Stimulated activated CD8-positive, alpha-beta memory T cell treated with anti-CD3 and anti-CD28 coated beads, Interleukin-7, amount 100 ng/mL, for 1 hour (primary cell): ENCODE measurements around the gene PEDS1.
A peak's percentile ranks its signal among the peaks of the same experiment; 100 is the strongest.
"Not testable (repeated sequence)": the region's sequence is repeated elsewhere in the genome, so short reads cannot be mapped to it uniquely, and the experiment has no call there.

Source experiments
- DNase-seq, 2 donors: peaks; one replicate each; pipeline ENCODE4 v3.0.0-alpha.2; 2020; ENCODE audit warnings: low read depth in 2 of 2

The PEDS1 gene

DNA sequence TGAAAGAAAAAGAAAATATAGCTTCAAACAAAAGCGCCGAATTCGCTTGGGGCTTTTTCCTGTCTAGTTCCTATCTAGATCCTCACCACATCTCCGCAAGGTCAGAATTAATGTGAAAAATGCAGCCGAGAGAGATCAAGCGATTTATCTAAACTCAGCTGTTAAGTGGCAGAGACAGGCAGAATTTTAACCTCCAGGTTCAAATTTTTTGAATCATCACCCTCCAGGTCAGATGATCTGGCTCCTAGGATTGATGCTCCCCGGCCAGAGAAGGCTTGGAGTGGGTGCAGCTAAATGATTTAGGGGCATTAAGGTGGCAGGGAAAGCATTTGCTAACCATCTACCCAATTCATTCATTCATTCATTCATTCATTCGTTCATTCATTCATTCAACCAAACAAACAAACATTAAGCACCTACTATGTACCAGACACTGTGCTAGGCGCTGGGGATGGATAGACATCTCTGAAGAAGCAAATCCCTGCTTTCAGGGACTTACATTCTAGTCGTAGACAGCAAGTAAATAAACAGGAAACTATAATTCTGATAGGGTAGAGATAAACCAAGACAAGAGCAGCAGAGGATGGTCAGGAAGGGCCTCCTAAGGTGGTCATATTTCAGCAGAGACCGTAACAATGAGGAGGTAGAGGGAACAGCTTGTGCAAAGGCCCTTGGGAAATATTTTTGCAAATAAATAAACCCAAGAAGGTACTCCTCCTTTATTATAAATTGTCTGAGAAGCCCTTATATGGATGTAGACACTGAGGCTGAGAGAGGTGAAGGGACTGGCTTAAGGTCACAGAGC lies 39.9 kb downstream of the PEDS1 start:
- DNase-seq = no peak

GRCh38 chr20:50112512-50113419 lies 40.8 kb downstream of the PEDS1 start, which contains the start of gene UBE2V1:
Gene UBE2V1 (minus strand): TSS chr20:50113150. CDS start chr20:50113128, 22 bp downstream.
- peak; percentile 77 to 79 for DNase-seq

GRCh38 chr20:50111829-50112495 lies 41.6 kb downstream of the PEDS1 start:
- no peak for DNase-seq

- DNase-seq = no peak
Measured at GRCh38 chr20:50111120-50111828, 42.2 kb downstream of the PEDS1 start.

DNA sequence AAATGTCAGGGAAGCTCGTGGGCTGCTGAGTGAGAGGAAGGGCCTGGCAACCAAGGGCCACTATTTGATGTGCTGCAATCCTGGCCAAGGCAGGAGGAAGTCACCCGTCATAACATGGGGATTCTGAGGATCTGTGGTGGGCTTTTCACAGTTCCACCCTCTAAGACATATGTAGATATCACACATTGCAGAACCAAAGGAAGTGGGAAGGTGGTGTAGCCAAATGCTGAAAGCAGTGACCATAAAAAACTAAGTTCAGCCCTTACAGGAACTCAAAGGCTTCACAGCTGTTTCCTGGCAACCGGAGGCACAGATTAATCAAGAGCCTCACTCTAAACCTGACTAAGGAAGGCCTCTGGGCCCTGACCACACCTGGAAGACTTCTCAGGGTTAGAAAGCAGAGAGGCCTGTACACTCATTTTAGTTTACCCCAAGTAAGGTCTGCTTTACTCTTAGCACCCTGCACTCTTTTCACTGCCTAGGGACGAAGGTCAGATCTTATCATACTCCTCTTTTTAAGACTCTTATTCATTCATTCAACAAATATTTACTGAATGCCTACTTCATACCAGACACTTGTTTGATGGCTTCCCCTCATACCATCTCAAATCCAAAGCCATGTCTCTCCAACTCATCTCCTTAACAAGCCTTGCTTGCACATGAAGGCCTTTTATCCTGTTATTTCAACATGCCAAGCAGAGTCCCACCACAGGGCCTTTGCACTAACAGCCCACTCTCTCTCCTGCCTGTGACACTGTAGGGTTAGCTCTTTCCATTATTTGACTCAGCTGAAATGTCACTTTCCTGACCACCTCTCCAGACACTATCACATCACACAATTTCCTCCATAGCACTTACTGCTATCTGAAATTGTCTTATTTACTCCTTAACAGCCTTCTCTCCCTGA lies 43.1 kb downstream of the PEDS1 start:
- DNase-seq = no peak

GRCh38 chr20:50108556-50109235 lies 44.8 kb downstream of the PEDS1 start:
- no peak for DNase-seq

GRCh38 chr20:50107796-50108331 lies 45.7 kb downstream of the PEDS1 start:
- no peak for DNase-seq

DNA sequence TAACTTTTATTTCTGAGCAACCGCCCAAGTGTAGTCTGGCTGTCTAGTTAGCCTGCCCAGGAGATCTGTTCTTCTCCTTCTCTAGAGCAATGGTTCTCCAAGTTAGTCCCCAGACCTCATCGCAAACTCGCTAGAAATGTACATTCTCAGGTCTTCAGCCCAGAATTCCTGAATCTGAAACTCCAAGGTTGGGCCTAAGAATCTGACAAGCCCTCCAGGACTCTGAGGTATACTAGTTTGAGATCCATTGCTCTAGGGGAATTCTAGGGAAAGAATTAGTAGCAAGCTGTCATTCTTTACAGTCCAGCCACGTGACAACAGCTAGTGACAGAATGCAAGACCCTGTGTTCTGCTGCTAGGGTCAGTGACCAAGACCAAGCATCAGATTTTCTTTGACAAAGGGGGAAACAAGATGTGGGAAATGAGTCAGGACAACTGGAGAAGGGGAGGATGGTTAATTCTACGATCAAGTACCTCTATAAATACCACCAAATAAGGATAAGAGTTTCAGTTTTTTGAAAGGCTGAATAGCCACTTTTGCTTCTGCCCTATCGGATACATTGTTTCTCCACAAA lies 46.4 kb downstream of the PEDS1 start:
- DNase-seq = no peak

- DNase-seq = not testable (repeated sequence)
Measured at GRCh38 chr20:50106669-50107068, 46.9 kb downstream of the PEDS1 start.
